Measurements from ENCODE around the gene EFNB1. TPM values are rescaled to one million over a fixed set of nuclear protein-coding genes. Genes with fewer than 3 reads are reported as not detected.

EFNB1 gene
- total and polyA plus RNA-seq, 3 experiments from 2014 or later, result 4.8 to 7.7 (median 7.2) TPM

DNA sequence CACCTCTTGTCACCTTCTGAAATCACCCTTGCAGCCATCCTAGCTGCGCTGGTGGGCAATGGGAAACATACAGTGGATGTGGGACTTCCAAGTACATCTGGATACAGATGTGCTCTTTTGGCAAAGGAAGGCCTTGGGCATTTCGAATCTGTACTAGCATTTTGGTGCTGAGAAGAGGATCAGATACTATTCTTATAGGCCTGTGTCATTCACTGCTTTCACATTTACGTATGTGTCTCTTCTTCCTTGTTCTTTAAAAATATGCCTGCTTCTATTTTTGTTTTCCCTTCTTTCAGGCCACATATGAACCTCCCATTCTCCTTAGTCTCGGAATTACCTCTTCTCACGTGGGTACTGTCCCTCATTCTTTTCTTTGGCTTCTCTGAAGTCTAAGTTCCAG is 53.1 kb downstream of the EFNB1 start:
- Histone ChIP-seq H3K27me3 (ENCODE audit: insufficient read depth, low read length, poor library complexity, severe bottlenecking) (no peaks in the 10 kb centered on the region), H3K4me1 (ENCODE audit: insufficient read depth, low read length) (no peaks in the 10 kb centered on the region), H3K27ac (ENCODE audit: low read depth, low read length) (no peak overlapping the region), H3K36me3 (ENCODE audit: insufficient read depth, low read length) (no peaks in the 10 kb centered on the region), H3K4me3 (ENCODE audit: low read length) (no peak overlapping the region), H3K9me3 (ENCODE audit: low read length) (no peaks in the 10 kb centered on the region)
- H3K4me3 Mint-ChIP-seq, result no peak overlapping the region
- no peaks in the 10 kb centered on the region for H3K36me3 Mint-ChIP-seq
- CTCF ChIA-PET, result no interaction called here
- H3K27ac Mint-ChIP-seq, result no peak overlapping the region
- DNase-seq, result no peak
- POLR2A ChIA-PET, result no interaction called here
- no peaks in the 10 kb centered on the region for H3K9me3 Mint-ChIP-seq
- H3K27me3 Mint-ChIP-seq, result peaks cover 0 to 4% of the 10 kb centered on the region in 2 donors
- H3K4me1 Mint-ChIP-seq, result no peaks in the 10 kb centered on the region

DNA sequence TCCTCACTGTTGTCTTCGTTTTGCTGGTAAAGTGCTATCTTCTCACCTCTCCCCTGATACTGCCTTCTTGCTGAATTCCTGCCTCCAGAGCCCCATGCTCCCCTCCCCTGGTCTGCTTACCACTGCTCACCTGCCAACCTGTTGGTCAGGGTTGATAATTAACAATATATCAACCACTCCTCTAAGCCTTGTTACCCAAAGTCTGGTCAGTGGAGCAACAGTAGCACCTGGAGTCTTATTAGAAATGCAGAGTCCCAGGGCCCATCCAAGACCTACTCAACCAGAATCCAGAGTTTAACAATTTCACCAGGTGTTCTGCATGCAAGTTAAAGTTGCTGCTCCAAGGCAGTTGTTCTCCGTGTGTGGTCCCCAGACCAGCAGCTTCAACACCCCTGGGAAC is 55.0 kb downstream of the EFNB1 start:
- no peak overlapping the region for H3K27ac ChIP-seq (ENCODE audit: low read depth, low read length)
- no peaks in the 10 kb centered on the region for H3K9me3 Mint-ChIP-seq
- H3K27ac Mint-ChIP-seq, result no peak overlapping the region
- ChIA-PET CTCF (no interaction called here), POLR2A (no interaction called here)
- H3K9me3 ChIP-seq (ENCODE audit: low read length), result no peaks in the 10 kb centered on the region
- H3K27me3 ChIP-seq (ENCODE audit: insufficient read depth, low read length, poor library complexity, severe bottlenecking), result no peaks in the 10 kb centered on the region
- no peaks in the 10 kb centered on the region for H3K36me3 ChIP-seq (ENCODE audit: insufficient read depth, low read length)
- H3K4me3 ChIP-seq (ENCODE audit: low read length), result no peak overlapping the region
- peaks cover 0 to 3% of the 10 kb centered on the region in 2 donors for H3K27me3 Mint-ChIP-seq
- H3K4me1 ChIP-seq (ENCODE audit: insufficient read depth, low read length), result no peaks in the 10 kb centered on the region
- no peaks in the 10 kb centered on the region for H3K36me3 Mint-ChIP-seq
- no peak overlapping the region for H3K4me3 Mint-ChIP-seq
- H3K4me1 Mint-ChIP-seq, result no peaks in the 10 kb centered on the region
- no peak for DNase-seq

DNA sequence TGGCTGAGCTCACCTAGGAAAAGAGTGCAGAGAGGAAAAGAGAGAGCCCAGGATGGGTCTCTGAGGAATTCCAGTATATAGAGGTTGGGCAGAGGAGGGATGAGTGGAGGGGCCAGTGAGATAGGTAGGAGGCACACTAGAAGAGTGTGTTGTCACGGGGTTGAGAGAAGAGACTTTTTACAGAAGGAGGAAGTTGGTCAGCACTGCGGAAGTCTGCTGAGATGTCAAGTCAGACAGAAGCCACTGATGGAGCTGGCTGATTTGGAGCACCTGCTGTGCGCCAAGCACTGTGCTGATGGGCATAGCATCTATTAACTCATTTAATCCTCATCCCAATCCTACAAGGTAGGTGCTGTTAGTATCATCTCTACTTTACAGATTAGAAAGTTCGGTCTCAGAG is 60.4 kb downstream of the EFNB1 start:
- H3K9me3 ChIP-seq (ENCODE audit: low read length), result no peaks in the 10 kb centered on the region
- H3K4me3 Mint-ChIP-seq, result no peak overlapping the region
- H3K9me3 Mint-ChIP-seq, result no peaks in the 10 kb centered on the region
- H3K4me1 Mint-ChIP-seq, result no peaks in the 10 kb centered on the region
- H3K4me3 ChIP-seq (ENCODE audit: low read length), result no peak overlapping the region
- no peak overlapping the region for H3K27ac Mint-ChIP-seq
- CTCF ChIA-PET, result no interaction called here
- H3K27me3 ChIP-seq (ENCODE audit: insufficient read depth, low read length, poor library complexity, severe bottlenecking), result no peaks in the 10 kb centered on the region
- no peaks in the 10 kb centered on the region for H3K4me1 ChIP-seq (ENCODE audit: insufficient read depth, low read length)
- DNase-seq, result no peak
- H3K36me3 ChIP-seq (ENCODE audit: insufficient read depth, low read length), result no peaks in the 10 kb centered on the region
- no peak overlapping the region for H3K27ac ChIP-seq (ENCODE audit: low read depth, low read length)
- no peaks in the 10 kb centered on the region for H3K36me3 Mint-ChIP-seq
- peaks cover 2 to 4% of the 10 kb centered on the region in 2 donors for H3K27me3 Mint-ChIP-seq
- POLR2A ChIA-PET, result no interaction called here

Other genes starting within 250 kb of the EFNB1 start
- under 1 TPM; 0.24 to 0.42 TPM for gene STARD8, start 181.4 kb upstream of the EFNB1 start, total RNA-seq
- gene STARD8, start 181.4 kb upstream of the EFNB1 start, polyA plus RNA-seq, result not detected

All from CD8-positive, alpha-beta memory T cell (primary cell).